CD8-positive, alpha-beta memory T cell (primary cell): ENCODE results near the gene EIF1AD. TPM values are rescaled to one million over a fixed set of nuclear protein-coding genes. Genes with fewer than 3 reads are reported as not detected.

Source experiments
- CTCF ChIA-PET: fragments of 350-600 bp; sonication (Branson Sonifier 250); formaldehyde crosslinking; loops from one replicate; lab custom pipeline; 2021; ENCODE audit warnings: antibody characterized with exemption; lab: Charles Lee
- POLR2A ChIA-PET: fragments of 350-600 bp; sonication (Branson Sonifier 250); formaldehyde crosslinking; loops from one replicate; lab custom pipeline; 2021; ENCODE audit warnings: antibody characterized with exemption; lab: Charles Lee
- DNase-seq, 5 donors: peaks; one replicate each; pipeline versions ENCODE4 v3.0.0 to v3.0.0-alpha.2; 2020 to 2022; ENCODE audit warnings: mixed read lengths in 1 of 5
- H3K27ac ChIP-seq: one replicate; pipeline ENCODE4 v1.7.0; 2013; ENCODE audit warnings: low read depth, mild to moderate bottlenecking, low read length, moderate library complexity
- H3K27me3 ChIP-seq: 2 replicates; pipeline ENCODE4 v1.7.0; 2013; ENCODE audit warnings: low read length, mild to moderate bottlenecking; ENCODE audit not compliant: insufficient read depth, poor library complexity, severe bottlenecking
- H3K36me3 ChIP-seq: 2 replicates; pipeline ENCODE4 v1.7.0; 2013; ENCODE audit warnings: mild to moderate bottlenecking, low read length, moderate library complexity; ENCODE audit not compliant: insufficient read depth
- H3K4me1 ChIP-seq: 2 replicates; pipeline ENCODE4 v1.7.0; 2013; ENCODE audit warnings: mild to moderate bottlenecking, low read length, moderate library complexity; ENCODE audit not compliant: insufficient read depth
- H3K4me3 ChIP-seq: 2 replicates; pipeline ENCODE4 v1.7.0; 2013; ENCODE audit warnings: mild to moderate bottlenecking, low read length
- H3K9me3 ChIP-seq: 2 replicates; pipeline ENCODE4 v1.7.0; 2013; ENCODE audit warnings: mild to moderate bottlenecking, low read length
- H3K27ac Mint-ChIP-seq, 8 donors: one replicate each; pipeline ENCODE4 v1.8.0; 2020 to 2021; ENCODE audit warnings: mixed read lengths in 8 of 8, mild to moderate bottlenecking in 6 of 8, inconsistent platforms in 3 of 8, moderate library complexity in 3 of 8
- H3K27me3 Mint-ChIP-seq, 2 donors: one replicate each; pipeline ENCODE4 v1.8.0; 2020 to 2021; ENCODE audit warnings: mixed read lengths in 2 of 2, mild to moderate bottlenecking in 1 of 2, moderate library complexity in 1 of 2
- H3K36me3 Mint-ChIP-seq, 3 donors: one replicate each; pipeline ENCODE4 v1.8.0; 2020 to 2021; ENCODE audit warnings: mixed read lengths in 3 of 3, inconsistent platforms in 1 of 3, mild to moderate bottlenecking in 1 of 3
- H3K4me1 Mint-ChIP-seq, 3 donors: one replicate each; pipeline ENCODE4 v1.8.0; 2020 to 2021; ENCODE audit warnings: mixed read lengths in 3 of 3, inconsistent platforms in 1 of 3, mild to moderate bottlenecking in 1 of 3
- H3K4me3 Mint-ChIP-seq, 7 donors: one replicate each; pipeline ENCODE4 v1.8.0; 2020 to 2021; ENCODE audit warnings: mixed read lengths in 7 of 7, mild to moderate bottlenecking in 6 of 7, moderate library complexity in 4 of 7, inconsistent platforms in 2 of 7
- H3K9me3 Mint-ChIP-seq, 5 donors: one replicate each; pipeline ENCODE4 v1.8.0; 2020 to 2022; ENCODE audit warnings: mixed read lengths in 5 of 5, mild to moderate bottlenecking in 3 of 5, moderate library complexity in 2 of 5, inconsistent platforms in 1 of 5
- polyA plus RNA-seq: library from polyadenylated mRNA; unstranded; fragments of 300-500 nt; fragmentation: Illumina TruSeq; gene quantifications from one replicate; pipeline ENCODE4 v1.2.3, GENCODE V29; 2021
- total RNA-seq, 2 experiments: library from RNA; stranded (reverse); gene quantifications; one replicate each; pipeline ENCODE4 v1.2.3, GENCODE V29; 2021

The EIF1AD gene
- total RNA-seq (10 to 100 TPM; 81.2 to 81.3 TPM), polyA plus RNA-seq (16.1 TPM)

- peaks cover 33 to 53% (median 51%) of the 10 kb centered on the region in 3 donors for H3K4me1 Mint-ChIP-seq
- H3K4me3 Mint-ChIP-seq = peak within 1 kb of the TSS; percentile 97 to 100 (median 99)
- H3K36me3 Mint-ChIP-seq = peaks cover 7 to 64% (median 10%) of the 10 kb centered on the region in 3 donors
- no peaks in the 10 kb centered on the region for H3K9me3 Mint-ChIP-seq
- Histone ChIP-seq H3K36me3 (peaks cover 40% of the 10 kb centered on the region), H3K4me3 (peak within 1 kb of the TSS; percentile 99), H3K27ac (peak within 1 kb of the TSS; percentile 95), H3K4me1 (peaks cover 20% of the 10 kb centered on the region), H3K27me3 (no peaks in the 10 kb centered on the region), H3K9me3 (no peaks in the 10 kb centered on the region)
- H3K27ac Mint-ChIP-seq = peak within 1 kb of the TSS; percentile 90 to 100 (median 99)
- POLR2A ChIA-PET = interaction anchor here (0.5 to 1.5 kb wide), 7 partner anchors 20 to 358 kb away, joined by 3 to 9 read pairs (median 3); partner anchors contain the start of genes CCDC85B, FIBP and MUS81
- H3K27me3 Mint-ChIP-seq = peaks cover 0 to 3% of the 10 kb centered on the region in 2 donors
- DNase-seq = peak; percentile 83 to 95 (median 92)
- CTCF ChIA-PET = interaction anchor here (0.9 to 1.5 kb wide), 6 partner anchors 20 to 291 kb away, joined by 3 to 7 read pairs (median 4); partner anchors contain the start of genes FIBP and KAT5
Measured at GRCh38 chr11:66001942-66002647, at the start of gene EIF1AD, which contains the start of gene BANF1. TSS of gene EIF1AD (minus strand) at chr11:66002157. CDS start at chr11:66000389, 1,768 bp downstream. TSS of gene BANF1 (plus strand) at chr11:66002503. CDS start at chr11:66003251, 748 bp downstream.

- peaks cover 4 to 6% of the 10 kb centered on the region in 2 donors for H3K27me3 Mint-ChIP-seq
- Histone ChIP-seq H3K27ac (peak overlapping the region; percentile 86), H3K27me3 (no peaks in the 10 kb centered on the region), H3K4me1 (peaks cover 23% of the 10 kb centered on the region), H3K36me3 (peaks cover 19% of the 10 kb centered on the region), H3K4me3 (peak overlapping the region; percentile 79), H3K9me3 (no peaks in the 10 kb centered on the region)
- peaks cover 27 to 38% (median 34%) of the 10 kb centered on the region in 3 donors for H3K4me1 Mint-ChIP-seq
- H3K27ac Mint-ChIP-seq = peak overlapping the region in 7 of 8 donors; percentile 90 to 97 (median 96)
- ChIA-PET CTCF (interaction anchor here (1.3 to 3.6 kb wide), 4 partner anchors 10 to 199 kb away, joined by 3 to 21 read pairs (median 6); no protein-coding TSS in a partner anchor), POLR2A (interaction anchor here (1.0 to 1.8 kb wide), 3 partner anchors 16 to 511 kb away, joined by 3 to 4 read pairs (median 3); partner anchors contain the start of gene MUS81)
- no peak for DNase-seq
- H3K36me3 Mint-ChIP-seq = peaks cover 6 to 36% (median 7%) of the 10 kb centered on the region in 3 donors
- peak overlapping the region; percentile 75 to 100 (median 99) for H3K4me3 Mint-ChIP-seq
- no peaks in the 10 kb centered on the region for H3K9me3 Mint-ChIP-seq
Measured at GRCh38 chr11:66051371-66051765, 49.4 kb upstream of the EIF1AD start.

- Mint-ChIP-seq H3K27ac (peak overlapping the region in 7 of 8 donors; percentile 32 to 97 (median 94)), H3K4me3 (peak overlapping the region; percentile 48 to 100 (median 98)), H3K27me3 (peaks cover 4 to 6% of the 10 kb centered on the region in 2 donors), H3K4me1 (peaks cover 29 to 39% (median 32%) of the 10 kb centered on the region in 3 donors), H3K9me3 (no peaks in the 10 kb centered on the region), H3K36me3 (peaks cover 6 to 30% (median 6%) of the 10 kb centered on the region in 3 donors)
- no peaks in the 10 kb centered on the region for H3K9me3 ChIP-seq
- no peak overlapping the region for H3K4me3 ChIP-seq
- H3K27me3 ChIP-seq = no peaks in the 10 kb centered on the region
- CTCF ChIA-PET = interaction anchor here (1.3 to 3.6 kb wide), 4 partner anchors 9 to 198 kb away, joined by 3 to 21 read pairs (median 6); no protein-coding TSS in a partner anchor
- H3K27ac ChIP-seq = peak overlapping the region; percentile 86
- H3K4me1 ChIP-seq = peaks cover 23% of the 10 kb centered on the region
- POLR2A ChIA-PET = interaction anchor here (1.4 to 1.8 kb wide), 2 partner anchors 191 to 510 kb away, joined by 3 to 4 read pairs; partner anchors contain the start of gene MUS81
- no peak for DNase-seq
- H3K36me3 ChIP-seq = peaks cover 13% of the 10 kb centered on the region
Measured at GRCh38 chr11:66050581-66051231, 48.7 kb upstream of the EIF1AD start.

- peaks cover 2 to 16% (median 6%) of the 10 kb centered on the region in 3 donors for H3K36me3 Mint-ChIP-seq
- peak within 1 kb of the TSS in 3 of 7 donors; percentile 32 to 54 (median 45) for H3K4me3 Mint-ChIP-seq
- no peak within 1 kb of the TSS for H3K27ac ChIP-seq
- no peaks in the 10 kb centered on the region for H3K36me3 ChIP-seq
- DNase-seq = no peak
- H3K27me3 Mint-ChIP-seq = peaks cover 4 to 6% of the 10 kb centered on the region in 2 donors
- H3K4me1 ChIP-seq = peaks cover 32% of the 10 kb centered on the region
- no peaks in the 10 kb centered on the region for H3K9me3 Mint-ChIP-seq
- ChIA-PET POLR2A (no interaction called here), CTCF (no interaction called here)
- H3K4me1 Mint-ChIP-seq = peaks cover 31 to 41% (median 33%) of the 10 kb centered on the region in 3 donors
- H3K4me3 ChIP-seq = no peak within 1 kb of the TSS
- no peaks in the 10 kb centered on the region for H3K27me3 ChIP-seq
- no peaks in the 10 kb centered on the region for H3K9me3 ChIP-seq
- H3K27ac Mint-ChIP-seq = peak within 1 kb of the TSS in 1 of 8 donors; percentile 60
Measured at GRCh38 chr11:66048547-66049323, 46.8 kb upstream of the EIF1AD start, which contains the start of gene GAL3ST3. TSS of gene GAL3ST3 (minus strand) at chr11:66049161. CDS start at chr11:66045415, 3,746 bp downstream.

- Mint-ChIP-seq H3K4me3 (no peak overlapping the region), H3K36me3 (peaks cover under 1 to 8% (median 2%) of the 10 kb centered on the region in 3 donors), H3K27me3 (peaks cover 4 to 6% of the 10 kb centered on the region in 2 donors), H3K27ac (no peak overlapping the region), H3K9me3 (no peaks in the 10 kb centered on the region), H3K4me1 (peaks cover 22 to 33% (median 27%) of the 10 kb centered on the region in 3 donors)
- ChIA-PET CTCF (interaction anchor here (1.3 kb wide), 2 partner anchors 20 to 25 kb away, joined by 3 to 4 read pairs; no protein-coding TSS in a partner anchor), POLR2A (no interaction called here)
- Histone ChIP-seq H3K27ac (no peak overlapping the region), H3K27me3 (no peaks in the 10 kb centered on the region), H3K4me1 (peaks cover 23% of the 10 kb centered on the region), H3K9me3 (no peaks in the 10 kb centered on the region), H3K36me3 (no peaks in the 10 kb centered on the region), H3K4me3 (no peak overlapping the region)
- no peak for DNase-seq
Measured at GRCh38 chr11:66047541-66048365, 45.8 kb upstream of the EIF1AD start.

- ChIA-PET POLR2A (no interaction called here), CTCF (interaction anchor here (1.3 to 1.5 kb wide), 3 partner anchors 21 to 24 kb away, joined by 3 to 5 read pairs (median 4); no protein-coding TSS in a partner anchor)
- Mint-ChIP-seq H3K4me3 (no peak overlapping the region), H3K4me1 (peaks cover 15 to 26% (median 22%) of the 10 kb centered on the region in 3 donors), H3K27ac (no peak overlapping the region), H3K9me3 (no peaks in the 10 kb centered on the region), H3K36me3 (no peaks in the 10 kb centered on the region), H3K27me3 (peaks cover 4% of the 10 kb centered on the region in 2 donors)
- Histone ChIP-seq H3K27ac (no peak overlapping the region), H3K36me3 (no peaks in the 10 kb centered on the region), H3K27me3 (no peaks in the 10 kb centered on the region), H3K4me3 (no peak overlapping the region), H3K9me3 (no peaks in the 10 kb centered on the region), H3K4me1 (peaks cover 20% of the 10 kb centered on the region)
- DNase-seq = no peak
Measured at GRCh38 chr11:66046901-66047300, 44.9 kb upstream of the EIF1AD start.
